Cardiac muscle cell (in vitro differentiated cells and primary cell): ENCODE data around the gene ANXA2R. TPM values are rescaled to one million over a fixed set of nuclear protein-coding genes. Genes with fewer than 3 reads are reported as not detected.

Experiments
- DNase-seq, 2 donors: peaks; one replicate each; pipeline versions ENCODE4 v3.0.0 to v3.0.0-alpha.2; 2010 to 2017; ENCODE audit warnings: low read depth in 1 of 2, low spot score in 1 of 2
- H3K27ac ChIP-seq: fragments of 200-600 bp; sonication (generic); 2 replicates; pipeline ENCODE4 v1.5.1; 2016
- H3K27me3 ChIP-seq: fragments of 200-600 bp; sonication (generic); 2 replicates; pipeline ENCODE4 v1.6.0; 2016; ENCODE audit warnings: control low read depth
- H3K36me3 ChIP-seq: fragments of 200-600 bp; sonication (generic); 2 replicates; pipeline ENCODE4 v1.5.1; 2016; ENCODE audit warnings: control low read depth
- H3K4me1 ChIP-seq: fragments of 200-600 bp; sonication (generic); 2 replicates; pipeline ENCODE4 v1.8.1; 2017; ENCODE audit warnings: low read depth, mild to moderate bottlenecking, mixed run types
- H3K4me3 ChIP-seq: fragments of 200-600 bp; sonication (generic); 2 replicates; pipeline ENCODE4 v1.5.1; 2016; ENCODE audit warnings: mild to moderate bottlenecking
- H3K9me3 ChIP-seq: fragments of 200-600 bp; sonication (generic); 2 replicates; pipeline ENCODE4 v1.5.1; 2017; ENCODE audit warnings: low read depth, mild to moderate bottlenecking, control low read depth
- CTCF ChIP-seq: IDR thresholded peaks from 2 replicates; pipeline ENCODE4 v1.5.1; 2012; ENCODE audit warnings: low read depth, mild to moderate bottlenecking, low read length
- polyA plus RNA-seq: library from polyadenylated mRNA; unstranded; fragments of >200 nt; fragmentation: Nextera tagmentation; extraction: Ambion mirVana; gene quantifications from 2 replicates; pipeline ENCODE4 v1.2.1, GENCODE V29; 2016
- total RNA-seq: library from RNA; depleted of rRNA; stranded (reverse); fragments of >200 nt; gene quantifications from 2 replicates; pipeline ENCODE4 v1.2.3, GENCODE V29; 2016

ANXA2R gene
- total and polyA plus RNA-seq, 2 experiments from 2014 or later = 0.43 to 0.63 TPM

- H3K27me3 ChIP-seq = peaks cover 69% of the 10 kb centered on the region
- TF ChIP-seq CTCF = no peak
- H3K9me3 ChIP-seq = no peaks in the 10 kb centered on the region
- H3K27ac ChIP-seq = no peak overlapping the region
- H3K4me3 ChIP-seq = peak overlapping the region; percentile 41
- no peaks in the 10 kb centered on the region for H3K36me3 ChIP-seq
- H3K4me1 ChIP-seq = no peaks in the 10 kb centered on the region
- peak; percentile 83 to 96 for DNase-seq
These were observed 32.7 kb downstream of the ANXA2R start for GRCh38 chr5:43007246-43007910.

- H3K27ac ChIP-seq = no peak overlapping the region
- no peaks in the 10 kb centered on the region for H3K36me3 ChIP-seq
- TF ChIP-seq CTCF = no peak
- peak in 1 of 2 donors; percentile 71 for DNase-seq
- H3K4me1 ChIP-seq = no peaks in the 10 kb centered on the region
- H3K9me3 ChIP-seq = no peaks in the 10 kb centered on the region
- H3K4me3 ChIP-seq = no peak overlapping the region
- peaks cover 70% of the 10 kb centered on the region for H3K27me3 ChIP-seq
These were observed 33.5 kb downstream of the ANXA2R start for GRCh38 chr5:43006424-43007202.

- no peak for TF ChIP-seq CTCF
- Histone ChIP-seq H3K4me3 (no peak overlapping the region), H3K4me1 (no peaks in the 10 kb centered on the region), H3K36me3 (no peaks in the 10 kb centered on the region), H3K9me3 (no peaks in the 10 kb centered on the region), H3K27me3 (peaks cover 70% of the 10 kb centered on the region), H3K27ac (no peak overlapping the region)
- no peak for DNase-seq
These were observed 35.1 kb downstream of the ANXA2R start for GRCh38 chr5:43005031-43005430.

- Histone ChIP-seq H3K4me1 (no peaks in the 10 kb centered on the region), H3K36me3 (no peaks in the 10 kb centered on the region), H3K27me3 (peaks cover 84% of the 10 kb centered on the region), H3K27ac (no peak overlapping the region), H3K4me3 (no peak overlapping the region), H3K9me3 (no peaks in the 10 kb centered on the region)
- no peak for DNase-seq
- no peak for TF ChIP-seq CTCF
These were observed 38.4 kb downstream of the ANXA2R start for GRCh38 chr5:43001748-43002147.

- Histone ChIP-seq H3K27me3 (peaks cover 92% of the 10 kb centered on the region), H3K4me3 (peak overlapping the region; percentile 20)
- no peak for DNase-seq
These were observed 39.2 kb downstream of the ANXA2R start for GRCh38 chr5:43000914-43001313.

More at GRCh38 chr5:43000914-43001313, 39.2 kb downstream of the ANXA2R start:
- Histone ChIP-seq H3K27ac (no peak overlapping the region), H3K36me3 (no peaks in the 10 kb centered on the region), H3K9me3 (no peaks in the 10 kb centered on the region), H3K4me1 (no peaks in the 10 kb centered on the region)
- no peak for TF ChIP-seq CTCF
